OCI-M2 (cell line): ENCODE results near the gene WTAP.
"Not testable (repeated sequence)": the region's sequence is repeated elsewhere in the genome, so short reads cannot be mapped to it uniquely, and the experiment has no call there.

Experiments
- DNase-seq: peaks from one replicate; lab custom pipeline; 2025; ENCODE audit not compliant: unreplicated experiment; lab: John Stamatoyannopoulos, UW

The WTAP gene

DNA sequence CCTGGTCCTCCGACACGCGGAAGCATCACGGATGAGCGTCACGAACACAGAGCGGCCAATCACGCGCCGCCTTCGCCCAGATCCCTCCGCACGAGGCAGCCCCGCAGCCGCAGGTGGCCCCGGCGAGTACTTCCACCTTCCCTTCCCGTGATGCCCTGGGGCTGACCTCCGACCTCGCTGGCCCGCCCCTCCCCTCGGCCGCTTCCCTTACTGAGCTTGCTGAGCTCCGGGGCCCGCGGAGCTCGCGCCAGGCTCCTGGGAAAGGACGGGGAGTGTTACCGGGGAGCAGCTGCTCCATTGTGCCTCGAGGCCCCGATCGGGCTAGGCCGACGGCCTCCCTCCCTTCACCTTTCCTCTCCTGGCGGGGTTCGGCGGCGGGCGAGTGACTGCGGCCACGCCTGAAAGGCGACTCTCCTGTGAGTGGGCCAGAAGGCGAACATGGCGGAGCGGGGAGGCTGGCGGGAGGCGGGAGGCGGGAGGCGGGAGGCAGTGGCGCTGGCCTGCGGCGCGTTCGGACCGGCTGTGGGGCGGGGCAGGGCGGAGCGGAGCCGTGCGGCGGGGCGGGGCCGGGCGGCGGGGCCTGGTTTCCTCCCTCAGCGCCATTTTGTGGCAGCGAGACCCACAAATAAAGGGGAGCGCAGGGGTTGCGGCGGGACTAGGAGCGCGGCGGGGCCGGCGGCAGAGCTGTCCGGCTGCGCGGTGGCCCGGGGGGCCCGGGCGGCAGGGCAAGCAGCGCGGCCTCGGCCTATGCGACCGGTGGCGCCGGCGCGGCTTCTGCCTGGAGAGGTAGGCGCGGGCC, at the start of gene WTAP:
WTAP (plus strand) TSS at position 589 of the 799 bp plus-strand sequence. CDS start 8,760 bp downstream, outside the sequence.
- no peak for DNase-seq

DNA sequence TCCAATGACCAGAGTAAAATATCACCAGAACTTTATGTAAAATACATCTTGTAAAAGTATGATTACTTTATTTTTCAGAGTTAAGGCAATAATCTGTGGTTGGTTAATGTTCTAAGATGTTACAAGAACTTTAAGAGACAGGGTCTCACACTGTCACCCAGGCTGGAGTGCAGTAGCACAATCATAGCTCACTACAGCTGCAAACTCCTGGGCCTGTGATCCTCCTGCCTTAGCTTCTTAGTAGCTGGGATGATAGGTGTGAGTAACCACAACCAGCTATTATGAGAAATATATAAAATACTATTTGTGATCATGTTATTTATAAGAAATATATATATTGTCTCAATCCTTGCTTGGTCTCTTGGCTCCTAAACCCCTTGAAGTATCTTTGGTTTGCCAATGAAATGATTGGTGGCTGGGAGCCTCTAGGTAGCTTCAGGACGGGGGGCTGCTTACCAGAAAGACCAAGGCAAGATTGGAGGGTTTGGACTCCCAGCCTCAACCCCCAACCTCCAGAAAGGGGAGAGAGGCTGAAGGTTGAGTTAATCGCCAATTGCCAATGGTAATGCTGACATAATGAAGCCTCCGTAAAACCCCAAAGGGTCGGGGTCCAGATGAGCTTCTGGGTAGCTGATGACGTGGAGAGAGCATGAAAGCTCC, 49.7 kb upstream of the WTAP start:
- no peak for DNase-seq

DNA sequence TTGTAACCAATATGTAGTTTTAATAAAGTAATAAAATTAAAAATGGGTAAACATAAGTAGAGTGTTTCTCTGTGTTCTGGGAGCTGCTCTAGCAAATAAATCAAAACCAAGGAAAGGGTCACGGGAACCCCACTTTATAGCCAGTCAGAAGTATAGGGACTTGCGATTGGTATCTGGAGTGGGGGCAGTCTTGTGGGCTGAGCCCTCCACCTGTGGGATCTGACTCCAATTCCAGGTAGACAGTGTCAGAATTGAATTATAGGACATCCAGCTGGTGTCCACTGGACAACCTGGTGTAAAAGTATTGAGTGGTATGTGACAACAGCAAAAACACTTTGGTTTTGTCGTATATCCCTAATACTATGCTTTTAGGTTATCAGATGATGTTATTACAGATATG, 48.7 kb upstream of the WTAP start:
- DNase-seq = no peak

DNA sequence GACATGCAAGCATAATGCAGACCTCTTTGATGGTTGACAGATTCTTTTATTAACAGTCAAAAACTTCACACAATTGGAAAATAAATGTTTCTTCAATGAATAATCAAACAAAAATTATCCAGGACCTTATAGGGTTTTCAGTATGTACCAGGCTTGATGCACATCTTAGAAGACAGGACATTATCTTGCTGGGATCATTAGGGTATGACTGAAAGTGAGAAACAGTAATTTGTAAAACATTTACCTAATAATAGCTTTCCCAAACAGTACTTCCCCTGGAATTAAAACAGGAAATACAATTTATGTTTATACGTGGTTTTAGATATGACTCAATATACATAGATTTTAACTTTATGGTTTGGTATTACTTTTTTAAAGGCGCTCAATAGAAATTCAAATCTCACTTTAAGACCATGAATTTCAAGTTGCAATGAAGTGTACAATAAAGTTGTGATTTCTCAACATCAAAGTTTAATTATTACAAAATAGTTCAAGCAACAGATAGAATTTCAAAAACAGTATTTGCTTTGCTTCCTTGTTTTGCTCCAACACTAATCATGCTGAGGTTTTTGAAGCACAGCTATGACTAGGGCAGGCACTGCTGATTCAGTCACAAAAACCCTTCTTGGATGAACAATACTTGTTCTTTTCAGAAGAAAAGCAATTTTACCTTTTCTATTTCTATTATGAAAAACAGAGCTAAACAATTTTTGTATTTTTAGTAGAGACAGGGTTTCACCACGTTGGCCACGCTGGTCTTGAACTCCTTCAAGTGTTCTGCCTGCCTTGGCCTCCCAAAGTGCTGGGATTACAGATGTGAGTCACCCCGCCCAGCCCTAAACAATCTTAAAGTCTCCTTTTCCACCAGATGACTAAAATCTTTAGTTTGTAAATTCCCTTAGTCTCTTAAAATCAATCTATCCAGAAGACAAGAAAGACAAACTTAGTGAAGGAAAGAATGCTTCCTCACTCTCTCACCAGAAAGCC, 47.9 kb upstream of the WTAP start:
- no peak for DNase-seq

DNA sequence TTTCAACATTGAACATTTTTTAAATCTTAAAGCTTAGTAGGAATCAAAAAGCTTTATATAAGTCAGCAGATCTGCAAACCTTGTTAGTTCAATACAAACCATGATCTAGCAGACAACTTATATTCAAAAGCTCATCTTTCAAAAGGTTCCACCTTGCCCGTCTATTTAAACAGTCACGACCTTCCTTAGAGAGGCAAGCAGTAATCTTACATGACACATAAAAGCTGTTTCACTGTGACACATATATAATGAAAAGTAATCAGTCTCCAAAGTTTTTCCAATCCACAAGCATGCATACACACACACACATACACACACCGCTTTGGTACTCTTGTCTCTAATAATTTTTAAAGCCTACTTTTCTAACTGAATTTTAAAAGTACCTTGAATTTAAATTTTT, 47.2 kb upstream of the WTAP start:
- DNase-seq = no peak

DNA sequence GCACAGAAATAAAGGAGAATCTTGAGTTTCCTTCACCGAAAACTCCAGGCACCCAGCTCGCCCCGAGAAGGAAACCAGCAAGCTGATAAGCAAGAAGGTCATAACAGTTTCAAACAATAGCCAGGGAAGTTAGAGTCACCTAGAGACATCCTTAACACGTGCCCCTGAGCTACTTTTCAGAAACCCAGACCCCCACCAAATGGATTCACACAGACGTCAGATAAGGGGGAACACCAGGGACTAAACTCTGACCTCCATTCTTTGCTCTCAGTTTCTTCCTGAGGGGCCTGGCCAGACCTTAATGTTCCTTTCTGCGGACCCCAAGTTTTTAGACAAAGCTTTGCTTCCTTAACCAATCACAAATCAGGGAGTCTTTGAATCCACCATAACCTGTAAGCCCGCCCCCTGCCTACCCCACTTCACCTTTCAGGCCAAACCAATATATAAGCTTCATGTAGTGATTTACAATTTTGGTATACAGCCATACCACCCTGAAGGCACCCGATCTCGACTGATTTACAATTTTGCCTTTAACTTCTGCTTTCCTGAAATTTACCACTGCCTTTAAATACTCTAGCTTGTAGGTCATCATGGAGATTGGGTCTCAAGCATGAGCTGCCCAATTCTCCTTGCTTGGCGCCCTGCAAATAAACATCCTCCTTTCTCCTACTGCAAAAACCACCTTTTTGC, 46.0 kb upstream of the WTAP start:
- DNase-seq = no peak

DNA sequence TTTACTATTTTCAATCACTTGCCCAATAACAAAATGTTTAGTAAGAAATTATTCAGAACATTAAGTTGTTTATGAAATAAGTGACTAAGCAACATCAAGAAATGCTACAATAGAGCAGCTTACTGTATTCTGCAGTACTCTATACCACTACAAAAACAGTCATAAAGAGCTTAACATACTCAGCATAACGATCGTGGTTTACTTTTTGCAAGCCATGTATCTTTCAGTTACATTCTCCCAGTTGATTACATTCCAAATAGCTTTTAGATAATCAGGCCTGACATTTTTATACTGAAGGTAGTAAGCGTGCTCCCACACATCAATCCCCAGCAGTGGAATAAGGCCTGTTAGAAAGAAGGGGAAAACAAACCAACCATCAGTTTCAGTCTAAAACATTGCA, 45.0 kb upstream of the WTAP start:
- DNase-seq = no peak

DNA sequence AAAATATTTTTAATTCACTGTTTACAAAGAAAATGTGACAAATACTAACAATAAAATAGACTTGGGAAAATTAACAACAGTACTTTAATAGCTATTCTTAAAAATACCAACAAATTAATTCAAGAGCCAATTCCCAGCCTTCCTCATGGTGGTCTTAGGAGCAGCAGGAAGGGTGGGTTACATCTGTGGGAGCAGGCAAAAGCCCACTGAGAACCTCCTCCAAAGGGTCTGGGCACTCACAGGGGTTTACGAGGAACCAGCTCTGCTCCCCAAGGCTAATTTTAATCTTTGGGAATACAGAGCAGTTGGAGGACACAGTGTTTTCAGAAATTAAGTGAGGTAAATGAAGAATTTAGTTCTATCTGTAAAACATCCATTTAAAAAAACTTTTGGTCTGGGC, 44.5 kb upstream of the WTAP start:
- no peak for DNase-seq

DNA sequence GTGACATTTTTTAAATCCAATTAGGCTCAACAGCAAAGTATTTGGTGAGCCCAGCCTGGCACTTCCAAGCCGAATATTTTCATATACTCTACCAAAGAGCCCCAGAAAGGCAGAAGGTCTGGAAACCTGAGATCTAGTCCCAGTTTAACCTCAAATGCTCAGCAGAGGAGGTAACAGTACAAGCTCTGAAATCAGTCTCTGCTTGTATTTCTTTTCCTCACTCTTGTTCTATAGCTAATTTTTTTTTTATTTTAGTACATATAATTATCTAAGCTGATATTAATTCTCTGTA, 43.3 kb upstream of the WTAP start:
- DNase-seq = no peak

DNA sequence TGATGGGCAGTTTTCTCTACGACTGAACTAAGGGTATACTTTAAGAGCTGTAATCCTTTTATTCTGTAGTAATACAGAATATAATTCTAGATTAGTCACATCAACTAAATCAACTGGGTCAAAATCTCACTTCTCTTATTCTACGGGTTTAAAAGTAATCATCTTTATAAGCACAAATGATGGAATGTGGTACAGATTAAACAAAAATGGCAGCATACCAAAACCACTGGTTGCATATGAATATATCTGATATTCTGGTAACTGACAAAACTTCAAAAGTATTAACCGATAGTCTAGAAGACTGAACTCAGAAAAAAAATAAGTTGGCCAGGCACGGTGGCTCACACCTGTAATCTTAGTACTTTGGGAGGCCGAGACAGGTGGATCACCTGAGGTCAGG, 41.3 kb upstream of the WTAP start:
- DNase-seq = no peak

DNA sequence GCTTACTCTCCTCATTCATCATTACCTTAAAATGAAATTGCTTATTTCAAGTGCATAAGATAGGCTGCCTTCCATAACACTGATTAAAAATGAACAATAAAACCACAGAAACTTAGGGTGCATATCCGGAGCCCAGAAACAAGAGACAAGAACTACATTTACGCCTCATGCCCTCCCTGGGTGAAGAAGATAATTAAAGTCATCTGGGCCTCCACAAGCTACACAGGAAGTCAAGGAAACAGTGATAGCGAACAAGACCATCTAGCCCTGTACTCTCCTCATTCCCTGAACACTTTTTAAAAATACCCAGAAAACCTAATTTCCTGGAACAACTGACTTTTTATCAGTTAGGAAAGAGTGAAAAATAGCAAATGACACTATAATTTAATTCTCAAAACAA, 40.6 kb upstream of the WTAP start:
- DNase-seq = no peak

DNA sequence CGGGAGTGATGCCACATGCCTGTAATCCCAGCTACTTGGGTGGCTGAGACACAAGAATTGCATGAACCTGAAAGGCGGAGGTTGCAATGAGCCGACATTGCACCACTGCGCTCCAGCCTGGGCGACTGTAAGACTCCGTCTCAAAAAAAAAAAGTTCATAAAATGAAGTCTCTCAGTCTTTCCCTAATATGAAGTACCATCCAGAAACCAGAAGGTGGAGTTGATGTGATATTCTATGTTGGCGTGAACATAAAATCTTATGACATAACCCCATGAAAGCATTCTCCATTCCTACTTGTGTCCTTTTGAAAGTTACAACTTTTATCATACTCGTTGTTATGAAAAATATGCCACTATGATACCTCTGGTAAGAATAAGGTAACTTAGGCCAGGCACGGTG, 40.0 kb upstream of the WTAP start:
- DNase-seq = no peak

DNA sequence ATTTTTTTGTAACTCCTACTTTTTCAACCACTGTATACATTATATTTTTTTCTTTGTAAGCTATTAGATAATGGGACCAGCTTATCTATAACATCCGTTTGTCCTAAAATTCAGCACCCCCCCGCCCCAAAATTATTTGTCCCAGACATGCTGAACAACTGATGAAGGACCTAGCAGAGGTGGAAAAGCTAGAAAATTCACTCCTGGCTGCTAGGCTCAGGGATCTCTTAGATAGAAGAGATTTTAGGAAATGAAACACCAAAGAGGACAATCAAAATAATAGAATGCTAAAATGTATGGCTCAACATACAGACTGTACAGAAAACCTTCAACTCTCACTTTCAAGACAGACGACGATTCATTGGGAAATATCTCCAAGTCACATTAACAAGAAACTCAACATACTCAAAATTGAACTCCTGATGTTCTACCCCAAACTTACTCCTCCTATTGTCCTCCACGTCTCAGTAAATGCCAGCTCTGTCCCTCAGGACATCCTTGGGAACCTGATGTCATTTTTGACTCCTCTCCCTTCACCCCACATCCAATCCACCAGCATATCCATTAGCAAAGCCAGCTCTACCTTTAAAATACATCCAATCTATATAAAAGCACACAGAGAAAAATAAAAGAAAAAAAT, 38.9 kb upstream of the WTAP start:
- no peak for DNase-seq

DNA sequence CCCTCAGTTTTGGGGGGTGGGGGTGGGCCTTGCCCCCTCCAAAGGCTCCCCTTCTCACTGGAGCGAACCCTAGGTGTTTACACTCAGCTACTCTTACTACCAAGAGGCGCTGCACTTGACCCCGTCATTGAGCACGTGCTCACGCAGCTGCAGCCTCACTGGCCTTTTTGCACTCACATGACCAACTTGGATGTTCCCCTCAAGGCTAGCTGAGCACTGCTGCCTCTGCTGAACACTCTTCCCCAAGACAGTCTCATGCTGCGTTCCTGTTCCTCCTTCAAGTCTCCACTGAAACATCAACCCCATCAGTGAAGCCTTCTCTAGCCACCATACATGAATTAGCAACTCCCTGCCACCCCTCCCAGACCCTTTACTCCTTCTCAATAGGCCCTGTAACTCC, 38.3 kb upstream of the WTAP start:
- no peak for DNase-seq

DNA sequence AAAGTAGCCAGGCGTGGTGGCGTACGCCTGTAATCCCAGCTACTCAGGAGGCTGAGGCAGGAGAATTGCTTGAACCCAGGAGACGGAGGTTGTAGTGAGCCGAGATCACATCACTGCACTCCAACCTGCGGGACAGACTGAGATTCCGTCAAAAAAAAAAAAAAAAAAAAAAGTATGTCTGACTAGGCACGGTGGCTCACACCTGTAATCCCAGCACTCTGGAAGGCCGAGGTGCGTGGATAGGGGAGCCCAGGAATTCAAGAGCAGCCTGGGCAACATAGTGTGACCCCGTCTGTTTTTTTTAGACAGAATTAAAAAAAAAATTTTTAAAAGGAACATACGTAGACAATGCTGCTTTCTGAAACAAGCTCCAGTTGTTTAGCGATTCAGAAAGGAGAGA, 37.2 kb upstream of the WTAP start:
- DNase-seq = not testable (repeated sequence)

DNA sequence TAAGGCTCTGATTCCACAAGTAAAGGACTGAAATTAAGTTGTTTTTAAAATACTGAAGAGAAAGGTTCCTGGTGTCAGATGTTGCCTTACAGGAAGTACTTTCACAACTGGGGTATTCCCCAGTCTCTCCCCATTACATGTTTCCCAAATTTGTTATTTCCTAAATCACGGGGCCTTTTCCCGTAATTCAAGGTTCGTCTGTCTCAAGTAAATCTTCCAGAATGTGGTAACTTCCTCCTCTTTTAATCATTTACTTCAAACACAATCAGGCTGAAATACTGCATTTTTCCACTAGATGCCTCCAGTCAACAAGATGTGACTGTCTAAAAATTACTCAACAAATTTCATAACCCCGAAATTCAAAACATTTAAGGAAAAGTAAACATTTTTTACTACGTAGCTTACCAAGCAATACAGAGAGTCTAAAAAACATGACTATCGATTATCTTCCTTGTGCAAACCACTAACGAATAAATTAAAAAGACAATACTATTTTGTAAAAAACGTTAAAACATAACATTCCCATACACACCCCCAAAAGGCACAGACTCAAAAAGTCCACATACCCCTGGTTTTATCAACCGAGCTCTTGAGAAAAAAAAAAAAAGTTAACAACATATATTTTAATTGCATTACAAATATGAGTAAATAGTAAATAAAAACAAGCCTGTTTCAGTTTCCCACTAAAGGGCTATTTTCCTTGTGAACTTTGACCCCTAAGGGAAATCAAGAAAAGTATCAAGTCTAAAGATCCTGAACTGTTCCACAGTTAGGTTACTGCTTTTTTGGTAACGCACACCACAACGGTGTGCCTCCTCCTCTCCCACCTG, 36.0 kb upstream of the WTAP start:
- no peak for DNase-seq

DNA sequence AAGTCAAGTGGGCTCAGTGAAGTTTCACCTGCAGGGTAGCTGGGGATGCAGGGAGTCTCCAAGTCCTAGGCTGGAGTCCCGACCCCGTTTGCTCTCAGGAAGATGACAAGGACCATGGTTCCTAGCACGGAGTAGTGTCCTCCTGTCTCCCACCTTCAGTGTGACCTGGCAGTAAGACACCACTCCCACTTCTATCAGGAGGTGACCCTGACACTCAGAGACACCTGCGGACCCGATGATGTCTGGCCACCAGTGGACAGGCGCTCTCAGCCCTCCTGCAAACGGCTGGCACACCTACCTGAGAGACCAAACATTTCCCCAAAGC, 35.4 kb upstream of the WTAP start:
- DNase-seq = no peak

DNA sequence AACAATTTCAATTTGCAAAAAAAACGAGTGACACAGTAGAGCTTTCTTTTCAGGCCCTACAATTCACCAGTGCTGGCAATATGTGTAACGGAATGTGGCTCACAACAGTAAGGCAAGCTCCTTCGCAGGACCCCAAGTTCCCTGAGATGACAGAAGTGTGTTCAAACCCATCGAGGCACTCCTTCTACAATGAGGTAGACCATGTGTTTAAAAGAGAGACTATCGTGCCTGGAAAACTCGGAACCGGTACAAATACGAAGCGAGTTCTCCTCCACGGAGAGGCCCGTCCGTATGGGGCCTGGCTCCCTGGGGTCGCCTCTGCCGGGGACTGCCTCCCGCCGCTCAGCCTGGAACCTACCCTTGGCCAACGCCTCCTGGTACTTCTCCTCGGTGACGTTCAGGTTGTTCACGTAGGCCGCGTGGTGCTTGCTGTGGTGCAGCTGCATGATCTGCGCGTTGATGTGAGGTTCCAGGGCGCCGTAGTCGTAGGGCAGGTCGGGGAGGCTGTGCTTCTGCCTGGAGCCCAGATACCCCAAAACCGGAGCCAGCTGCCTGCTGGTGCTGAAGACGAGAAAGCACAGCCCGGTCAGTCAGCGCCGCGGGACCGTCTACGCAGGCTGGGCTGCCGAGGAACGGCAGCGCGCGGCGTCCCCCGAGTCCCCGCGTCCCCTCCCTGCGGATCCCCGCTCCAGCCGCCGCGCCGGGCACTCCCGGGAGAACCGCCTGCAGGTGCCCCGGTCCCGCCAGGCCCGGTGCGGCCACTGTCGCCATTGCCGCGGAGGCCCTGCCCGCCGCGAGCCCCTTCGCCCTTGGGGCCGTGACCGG, 34.8 kb upstream of the WTAP start:
- DNase-seq = no peak
